K562 (cell line): Measurements from ENCODE around the gene DNAH3. TPM values are rescaled to one million over a fixed set of nuclear protein-coding genes. Genes with fewer than 3 reads are reported as not detected.

ENCODE experiments used
- ATAC-seq: fragments of 200-7000 bp; cut with Tn5 transposase; 3 replicates; pipeline ENCODE4 v1.9.1; 2020; ENCODE audit warnings: moderate library complexity
- BruUV-seq: library from RNA; stranded (reverse); fragments of 400-500 nt; replicated peaks from 2 replicates; lab custom pipeline; 2021; lab: Mats Ljungman, UMichigan
- CTCF ChIA-PET: fragments of 300-600 bp; formaldehyde crosslinking; extraction: SDS; loops from one replicate; lab custom pipeline; 2021; ENCODE audit warnings: low intra/inter-chr PET ratio; lab: Yijun Ruan, JAX
- POLR2A ChIA-PET: fragments of 300-600, 350-650 bp; sonication (Branson Sonifier 250); formaldehyde crosslinking; extraction: SDS; loops from one replicate; lab custom pipeline; 2021; ENCODE audit warnings: antibody characterized with exemption, inconsistent platforms; lab: Yijun Ruan, JAX
- DNase-seq, 4 experiments: peaks; one replicate each; pipeline versions ENCODE4 v3.0.0 to v3.0.0-alpha.2; 2011 to 2018; ENCODE audit warnings: low spot score in 3 of 4, mixed read lengths in 3 of 4; ENCODE audit errors: extremely low read depth in 1 of 4
- FAIRE-seq: peaks from 2 replicates; lab custom pipeline; 2011; peaks lifted over from hg19 to GRCh38; lab: Jason Lieb, UNC
- H2AFZ ChIP-seq: 2 replicates; pipeline ENCODE4 v1.6.0; 2011; ENCODE audit warnings: low read depth, low read length, control low read depth, inconsistent platforms
- H3K27ac ChIP-seq: fragments of 200-600 bp; 3 replicates; pipeline ENCODE4 v1.8.0; 2011; ENCODE audit warnings: low read depth, mild to moderate bottlenecking, control low read depth, inconsistent platforms, low read length, moderate library complexity, mixed read lengths; ENCODE audit errors: extremely low read depth
- H3K27me3 ChIP-seq, 2 experiments: fragments of 300-600 bp in 1 of 2; 2 replicates in 1 of 2; 3 replicates in 1 of 2; pipeline versions ENCODE4 v1.6.0 to v1.8.0; 2011; ENCODE audit warnings: inconsistent platforms in 2 of 2, low read length in 2 of 2, mild to moderate bottlenecking in 1 of 2, mixed read lengths in 1 of 2, moderate library complexity in 1 of 2; ENCODE audit not compliant: control insufficient read depth in 2 of 2, insufficient read depth in 2 of 2
- H3K36me3 ChIP-seq: fragments of 300-600 bp; 3 replicates; pipeline ENCODE4 v1.8.0; 2011; ENCODE audit warnings: mild to moderate bottlenecking, low read length, inconsistent platforms; ENCODE audit not compliant: control insufficient read depth, insufficient read depth
- H3K4me1 ChIP-seq, 2 experiments: fragments of 200-600 bp in 1 of 2; replicated peaks in 1 of 2; 2 replicates in 1 of 2; 3 replicates in 1 of 2; pipeline versions ENCODE4 v1.5.1 to v1.8.0; 2011; ENCODE audit warnings: inconsistent platforms in 2 of 2, low read length in 2 of 2, mild to moderate bottlenecking in 1 of 2, mixed read lengths in 1 of 2, moderate library complexity in 1 of 2; ENCODE audit not compliant: control insufficient read depth in 2 of 2, insufficient read depth in 2 of 2
- H3K4me2 ChIP-seq: 2 replicates; pipeline ENCODE4 v1.6.1; 2011; ENCODE audit warnings: low read length, control low read depth, inconsistent platforms, mixed read lengths; ENCODE audit not compliant: insufficient read depth
- H3K4me3 ChIP-seq: fragments of 200-600 bp; sonication (generic), shearing (Covaris generic); 2 replicates; pipeline ENCODE4 v1.5.1; 2016; ENCODE audit warnings: control low read depth, inconsistent platforms
- H3K79me2 ChIP-seq: fragments of 200-600 bp; 3 replicates; pipeline ENCODE4 v1.8.0; 2011; ENCODE audit warnings: low read length, inconsistent platforms; ENCODE audit not compliant: control insufficient read depth, insufficient read depth
- H3K9ac ChIP-seq, 2 experiments: 2 replicates each; pipeline versions ENCODE4 v1.6.0 to v1.6.1; 2011; ENCODE audit warnings: low read depth in 2 of 2, low read length in 2 of 2, control low read depth in 1 of 2, inconsistent platforms in 1 of 2, mild to moderate bottlenecking in 1 of 2, mixed read lengths in 1 of 2; ENCODE audit not compliant: insufficient read depth in 1 of 2
- H3K9me1 ChIP-seq: one replicate; pipeline ENCODE4 v1.6.0; 2011; ENCODE audit warnings: inconsistent platforms, mild to moderate bottlenecking, low read length, moderate library complexity; ENCODE audit not compliant: control insufficient read depth, insufficient read depth
- H3K9me3 ChIP-seq: replicated peaks from 2 replicates; pipeline ENCODE4 v1.5.1; 2011; ENCODE audit warnings: low read depth, low read length, inconsistent platforms; ENCODE audit not compliant: control insufficient read depth, insufficient read depth
- H4K20me1 ChIP-seq: replicated peaks from 2 replicates; pipeline ENCODE4 v1.6.1; 2011; ENCODE audit warnings: low read length, inconsistent platforms, mixed read lengths; ENCODE audit not compliant: control insufficient read depth, insufficient read depth
- RBM14 ChIP-seq: fragments of 200-400 bp; formaldehyde crosslinking; IDR thresholded peaks from 2 replicates; pipeline ENCODE4 v1.6.1; 2018; ENCODE audit warnings: low read depth, mild to moderate bottlenecking, low read length, moderate library complexity, borderline replicate concordance; ENCODE audit not compliant: insufficient read depth
- TAF7 ChIP-seq: fragments of 450-650 bp; IDR thresholded peaks from 2 replicates; pipeline ENCODE4 v1.6.1; 2016; ENCODE audit warnings: missing genetic modification characterization, missing compliant biosample characterization
- ZNF274 ChIP-seq: IDR thresholded peaks from 2 replicates; pipeline ENCODE4 v1.6.1; 2011; ENCODE audit warnings: low read depth, mild to moderate bottlenecking, low read length, moderate library complexity, borderline replicate concordance
- WGBS: fragments of 100-300 bp; shearing (Covaris generic); methylation state at CpG from one replicate; pipeline ENCODE4 v1.1.6; 2016; ENCODE audit warnings: low coverage, mixed read lengths; ENCODE audit not compliant: insufficient coverage; ENCODE audit errors: missing lambda C conversion rate; 5-methylcytosine and 5-hydroxymethylcytosine counted together
- in situ Hi-C: fragments of 300-500 bp; cut with MboI; formaldehyde crosslinking; loops from 4 replicates; pipeline ENCODE4 v1.15.0; 2018; ENCODE audit warnings: inconsistent platforms, mixed read lengths
- intact Hi-C: fragments of 100-400 bp; cut with micrococcal nuclease; formaldehyde crosslinking; loops from 2 replicates; pipeline ENCODE4 v1.14.2; 2022
- polyA plus RNA-seq, 8 experiments: library from polyadenylated mRNA; depleted of rRNA in 4 of 8; stranded (reverse) in 5 of 8; unstranded in 3 of 8; fragments of >200 nt; fragmentation: Nextera tagmentation in 2 of 8; fragmentation: Illumina TruSeq in 1 of 8; extraction: Ambion mirVana in 2 of 8; extraction: Trizol in 1 of 8; gene quantifications; 2 replicates each; pipeline versions ENCODE4 v1.2.1 to v1.2.3, GENCODE V29; 2011 to 2014; ENCODE audit warnings: inconsistent platforms in 1 of 8, missing spikeins in 1 of 8
- total RNA-seq, 7 experiments: library from RNA; depleted of rRNA in 6 of 7; stranded (reverse); fragments of >200 nt in 6 of 7; fragmentation: Illumina TruSeq in 2 of 7; extraction: Trizol in 2 of 7; gene quantifications; 2 replicates each; pipeline versions ENCODE4 v1.2.1 to v1.2.3, GENCODE V29; 2011 to 2021; ENCODE audit warnings: low replicate concordance in 1 of 7
- TF ChIP-seq, protein P1 (sequence below): IDR thresholded peaks from 3 replicates; pipeline ENCODE4 v1.6.1; 2011; ENCODE audit warnings: borderline replicate concordance, mild to moderate bottlenecking; ENCODE audit not compliant: insufficient read length, insufficient read depth

The DNAH3 gene
- total and polyA plus RNA-seq, 9 of the 15 experiments (the other 6 are each of a cell fraction or from before 2014, with no cell fraction given), result 0.32 to 0.84 (median 0.44) TPM

DNA sequence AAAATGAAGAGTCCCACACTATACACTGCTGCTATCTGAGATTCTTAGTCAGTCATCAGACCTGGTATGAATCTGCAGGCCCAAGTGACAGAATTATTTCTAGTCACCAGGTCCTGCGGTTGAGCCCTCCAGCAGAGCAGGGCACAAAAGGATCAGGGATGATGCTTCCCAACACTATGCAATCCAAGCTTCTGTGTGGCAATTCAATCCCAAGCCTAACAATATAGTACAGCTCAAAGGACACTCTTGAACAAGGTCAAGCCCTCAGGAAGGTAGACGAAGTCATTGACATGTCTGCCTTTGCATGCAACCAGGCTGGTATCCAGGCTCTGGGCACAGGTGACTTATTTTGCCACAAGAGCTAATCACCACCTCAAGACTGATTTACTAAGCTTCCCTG is 256.3 kb downstream of the DNAH3 start:
- CTCF ChIA-PET, result no interaction called here
- Histone ChIP-seq H4K20me1 (no peaks in the 10 kb centered on the region), H3K4me1 (peaks cover 4 to 19% of the 10 kb centered on the region in 2 experiments; a peak in 4 of 5 replicates), H3K27ac (no peak overlapping the region), H3K9me3 (no peaks in the 10 kb centered on the region), H3K9me1 (no peaks in the 10 kb centered on the region), H3K9ac (no peak overlapping the region), H3K27me3 (no peaks in the 10 kb centered on the region), H3K79me2 (peaks cover 16% of the 10 kb centered on the region)
- intact Hi-C loops, result no loop called here
- 76% methylated on average over 2 of the region's 2 CpGs for WGBS
- DNase-seq (no peak), ATAC-seq (no peak)
- no TSS peak for BruUV-seq
- no peak for TF ChIP-seq ZNF274
- TF ChIP-seq, protein P1, sequence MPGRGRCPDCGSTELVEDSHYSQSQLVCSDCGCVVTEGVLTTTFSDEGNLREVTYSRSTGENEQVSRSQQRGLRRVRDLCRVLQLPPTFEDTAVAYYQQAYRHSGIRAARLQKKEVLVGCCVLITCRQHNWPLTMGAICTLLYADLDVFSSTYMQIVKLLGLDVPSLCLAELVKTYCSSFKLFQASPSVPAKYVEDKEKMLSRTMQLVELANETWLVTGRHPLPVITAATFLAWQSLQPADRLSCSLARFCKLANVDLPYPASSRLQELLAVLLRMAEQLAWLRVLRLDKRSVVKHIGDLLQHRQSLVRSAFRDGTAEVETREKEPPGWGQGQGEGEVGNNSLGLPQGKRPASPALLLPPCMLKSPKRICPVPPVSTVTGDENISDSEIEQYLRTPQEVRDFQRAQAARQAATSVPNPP, result no peak
- TF ChIP-seq RBM14, result no peak
- TF ChIP-seq TAF7 (tag), result no peak
- TF ChIP-seq, all 486 proteins: peak for 0
- in situ Hi-C loops, result no loop called here
- Histone ChIP-seq H3K4me2 (no peak overlapping the region), H2AFZ (no peak overlapping the region), H3K4me3 (no peak overlapping the region), H3K36me3 (peaks cover 18% of the 10 kb centered on the region; the same call in 1 of the 3 replicates)
- FAIRE-seq, result no peak
- POLR2A ChIA-PET, result interaction anchor here (1.2 kb wide), 1 partner anchor 11 kb away, joined by 3 read pairs; no protein-coding TSS in a partner anchor
